ENCODE results near the gene LRRC8D.

Gene LRRC8D

GRCh38 chr1:89932598-89933364, 111.9 kb downstream of the LRRC8D start:
- Mint-ChIP-seq H3K4me3 (no peak overlapping the region), H3K36me3 (ENCODE audit: low read depth) (peaks cover 72% of the 10 kb centered on the region), H3K9me3 (peaks cover 19% of the 10 kb centered on the region), H3K4me1 (peaks cover 78% of the 10 kb centered on the region), H3K27me3 (ENCODE audit: low read depth, poor library complexity) (no peaks in the 10 kb centered on the region), H3K27ac (peak overlapping the region; percentile 76)
- no peak for TF ChIP-seq CTCF (IDR thresholded peaks at IDR 0.05)
- DNase-seq: no peak

DNA sequence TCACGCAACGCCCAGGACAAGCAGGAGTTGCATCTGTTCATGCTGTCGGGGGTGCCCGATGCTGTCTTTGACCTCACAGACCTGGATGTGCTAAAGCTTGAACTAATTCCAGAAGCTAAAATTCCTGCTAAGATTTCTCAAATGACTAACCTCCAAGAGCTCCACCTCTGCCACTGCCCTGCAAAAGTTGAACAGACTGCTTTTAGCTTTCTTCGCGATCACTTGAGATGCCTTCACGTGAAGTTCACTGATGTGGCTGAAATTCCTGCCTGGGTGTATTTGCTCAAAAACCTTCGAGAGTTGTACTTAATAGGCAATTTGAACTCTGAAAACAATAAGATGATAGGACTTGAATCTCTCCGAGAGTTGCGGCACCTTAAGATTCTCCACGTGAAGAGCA, 113.6 kb downstream of the LRRC8D start:
- Mint-ChIP-seq H3K4me1 (peaks cover 74% of the 10 kb centered on the region), H3K27ac (peak overlapping the region; percentile 68), H3K27me3 (ENCODE audit: low read depth, poor library complexity) (no peaks in the 10 kb centered on the region), H3K4me3 (no peak overlapping the region), H3K36me3 (ENCODE audit: low read depth) (peaks cover 56% of the 10 kb centered on the region), H3K9me3 (peaks cover 10% of the 10 kb centered on the region)
- DNase-seq: no peak
- no peak for TF ChIP-seq CTCF (IDR thresholded peaks at IDR 0.05)

- H3K9me3 Mint-ChIP-seq: peaks cover 4% of the 10 kb centered on the region
- DNase-seq: no peak
- H3K27me3 Mint-ChIP-seq (ENCODE audit: low read depth, poor library complexity): no peaks in the 10 kb centered on the region
- H3K4me1 Mint-ChIP-seq: peaks cover 74% of the 10 kb centered on the region
- no peak for TF ChIP-seq CTCF (IDR thresholded peaks at IDR 0.05)
- H3K36me3 Mint-ChIP-seq (ENCODE audit: low read depth): peaks cover 49% of the 10 kb centered on the region
- no peak overlapping the region for H3K4me3 Mint-ChIP-seq
- H3K27ac Mint-ChIP-seq: peak overlapping the region; percentile 26
These were observed 114.4 kb downstream of the LRRC8D start for GRCh38 chr1:89935235-89935634.

DNA sequence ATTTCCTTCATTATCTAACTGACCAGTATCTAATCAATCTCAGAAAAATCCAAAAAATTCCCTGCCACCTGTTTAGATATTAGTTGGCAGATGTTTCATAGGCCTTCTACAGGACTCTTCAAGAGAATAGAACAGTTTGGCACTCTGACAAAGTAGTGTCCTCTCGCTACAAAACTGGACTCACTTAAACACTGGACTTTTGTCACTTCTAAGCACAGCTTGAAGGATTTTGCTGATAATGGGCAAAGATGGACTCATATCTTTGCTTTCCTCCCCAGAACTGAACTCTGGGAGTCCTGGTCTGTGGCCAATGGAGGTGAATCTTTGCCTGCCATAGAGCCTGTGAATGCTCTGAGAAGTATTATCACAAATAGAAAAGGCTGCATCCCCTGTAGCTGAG, 115.9 kb downstream of the LRRC8D start:
- Mint-ChIP-seq H3K27ac (no peak overlapping the region), H3K36me3 (ENCODE audit: low read depth) (peaks cover 43% of the 10 kb centered on the region), H3K9me3 (peaks cover 3% of the 10 kb centered on the region), H3K4me1 (peaks cover 71% of the 10 kb centered on the region), H3K27me3 (ENCODE audit: low read depth, poor library complexity) (no peaks in the 10 kb centered on the region), H3K4me3 (no peak overlapping the region)
- no peak for TF ChIP-seq CTCF (IDR thresholded peaks at IDR 0.05)
- DNase-seq: no peak

- Mint-ChIP-seq H3K4me1 (peaks cover 61% of the 10 kb centered on the region), H3K9me3 (no peaks in the 10 kb centered on the region), H3K27ac (no peak overlapping the region), H3K27me3 (ENCODE audit: low read depth, poor library complexity) (no peaks in the 10 kb centered on the region), H3K4me3 (no peak overlapping the region), H3K36me3 (ENCODE audit: low read depth) (peaks cover 25% of the 10 kb centered on the region)
- DNase-seq: no peak
- no peak for TF ChIP-seq CTCF (IDR thresholded peaks at IDR 0.05)
These were observed 117.6 kb downstream of the LRRC8D start for GRCh38 chr1:89938171-89939055.
